Omental fat pad (tissue), 4 donors: ENCODE results near the gene PUS10. TPM values are rescaled to one million over a fixed set of nuclear protein-coding genes. Genes with fewer than 3 reads are reported as not detected.
"Not testable (repeated sequence)": the region's sequence is repeated elsewhere in the genome, so short reads cannot be mapped to it uniquely, and the experiment has no call there.

Experiments used
- ATAC-seq: fragments of 150-250 bp; one replicate; pipeline ENCODE4 v1.9.1; 2016; ENCODE audit warnings: mild to moderate bottlenecking, moderate library complexity; ENCODE audit not compliant: low FRiP score
- DNase-seq: peaks from one replicate; pipeline ENCODE4 v3.0.0-alpha.2; 2019; ENCODE audit warnings: low spot score
- total RNA-seq, 4 donors: library from RNA; depleted of rRNA; stranded (reverse); fragments of >200 nt; gene quantifications; one replicate each; pipeline ENCODE4 v1.1.0, GENCODE V29; 2016
- TF ChIP-seq, protein P1 (sequence below), 3 donors: fragments of 450-650 bp; IDR thresholded peaks; one replicate each; pipeline ENCODE4 v1.5.1; 2016 to 2017; ENCODE audit warnings: antibody characterized with exemption in 3 of 3, mild to moderate bottlenecking in 3 of 3, moderate library complexity in 2 of 3

The PUS10 gene
- total RNA-seq, 4 donors from 2014 or later, result 2.9 to 6.1 (median 4.7) TPM

DNA sequence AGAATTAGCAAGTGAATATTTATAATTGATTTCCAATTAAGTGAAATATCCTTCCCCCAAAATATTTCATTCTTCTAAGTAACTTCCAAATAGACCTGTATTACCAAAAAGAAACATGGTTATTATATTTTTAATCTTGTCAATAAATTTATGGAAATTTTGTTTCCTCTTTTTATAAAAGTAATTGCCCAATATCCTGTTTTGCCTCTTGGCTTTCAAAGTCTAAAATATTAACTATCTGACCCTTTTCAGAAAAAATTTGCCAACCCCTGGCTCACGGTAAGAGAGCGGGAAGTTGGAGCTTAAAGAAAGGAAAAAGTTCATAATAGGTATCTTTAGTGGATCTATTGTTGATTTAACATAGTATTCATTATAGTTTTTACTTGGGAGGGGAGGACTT is 27.2 kb upstream of the PUS10 start:
- DNase-seq (no peak), ATAC-seq (no peak)

DNA sequence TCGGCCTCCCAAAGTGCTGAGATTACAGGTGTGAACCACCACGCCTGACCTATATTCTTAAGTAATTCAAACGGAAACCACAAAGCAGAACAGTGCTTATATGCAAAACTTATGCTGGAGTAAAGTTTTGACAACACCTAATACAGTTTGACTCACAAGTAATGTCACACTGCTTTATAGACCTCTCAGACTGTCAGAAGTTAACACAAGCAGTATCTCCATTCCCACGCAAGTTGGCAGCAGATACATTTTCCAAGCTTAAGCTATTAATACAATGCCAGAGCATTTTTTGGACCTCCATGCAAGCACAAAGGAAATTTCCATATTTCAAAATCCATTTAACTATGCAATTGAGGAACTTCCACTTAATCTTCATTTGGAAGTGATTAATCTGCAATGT is 26.6 kb upstream of the PUS10 start:
- ATAC-seq, result peak; percentile 41
- TF ChIP-seq, protein P1, sequence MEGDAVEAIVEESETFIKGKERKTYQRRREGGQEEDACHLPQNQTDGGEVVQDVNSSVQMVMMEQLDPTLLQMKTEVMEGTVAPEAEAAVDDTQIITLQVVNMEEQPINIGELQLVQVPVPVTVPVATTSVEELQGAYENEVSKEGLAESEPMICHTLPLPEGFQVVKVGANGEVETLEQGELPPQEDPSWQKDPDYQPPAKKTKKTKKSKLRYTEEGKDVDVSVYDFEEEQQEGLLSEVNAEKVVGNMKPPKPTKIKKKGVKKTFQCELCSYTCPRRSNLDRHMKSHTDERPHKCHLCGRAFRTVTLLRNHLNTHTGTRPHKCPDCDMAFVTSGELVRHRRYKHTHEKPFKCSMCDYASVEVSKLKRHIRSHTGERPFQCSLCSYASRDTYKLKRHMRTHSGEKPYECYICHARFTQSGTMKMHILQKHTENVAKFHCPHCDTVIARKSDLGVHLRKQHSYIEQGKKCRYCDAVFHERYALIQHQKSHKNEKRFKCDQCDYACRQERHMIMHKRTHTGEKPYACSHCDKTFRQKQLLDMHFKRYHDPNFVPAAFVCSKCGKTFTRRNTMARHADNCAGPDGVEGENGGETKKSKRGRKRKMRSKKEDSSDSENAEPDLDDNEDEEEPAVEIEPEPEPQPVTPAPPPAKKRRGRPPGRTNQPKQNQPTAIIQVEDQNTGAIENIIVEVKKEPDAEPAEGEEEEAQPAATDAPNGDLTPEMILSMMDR (IDR thresholded peaks at IDR 0.05), result no peak
- no peak for DNase-seq

More for the DNA sequence above, 27.2 kb upstream of the PUS10 start:
- TF ChIP-seq, protein P1 (IDR thresholded peaks at IDR 0.05), result no peak

DNA sequence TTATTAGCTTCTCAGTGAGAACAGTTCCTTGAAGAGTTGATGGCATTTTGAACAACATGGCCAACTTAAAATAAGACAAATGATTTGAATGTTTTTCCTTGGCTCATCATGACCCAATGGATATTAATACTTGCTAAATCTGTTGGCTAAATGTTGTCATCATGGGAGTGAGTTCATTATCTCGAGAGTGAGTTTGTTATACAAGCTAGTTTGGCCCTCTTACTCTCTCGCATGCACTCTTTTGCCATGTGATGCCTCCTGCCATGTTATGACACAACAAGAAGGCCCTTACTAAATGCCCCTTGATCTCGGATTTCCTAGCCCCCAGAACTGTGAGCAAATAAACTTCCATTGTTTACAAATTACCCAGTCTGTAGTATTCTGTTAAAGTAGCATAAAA is 24.8 kb upstream of the PUS10 start:
- TF ChIP-seq, protein P1 (IDR thresholded peaks at IDR 0.05), result no peak
- ATAC-seq, result no peak

DNA sequence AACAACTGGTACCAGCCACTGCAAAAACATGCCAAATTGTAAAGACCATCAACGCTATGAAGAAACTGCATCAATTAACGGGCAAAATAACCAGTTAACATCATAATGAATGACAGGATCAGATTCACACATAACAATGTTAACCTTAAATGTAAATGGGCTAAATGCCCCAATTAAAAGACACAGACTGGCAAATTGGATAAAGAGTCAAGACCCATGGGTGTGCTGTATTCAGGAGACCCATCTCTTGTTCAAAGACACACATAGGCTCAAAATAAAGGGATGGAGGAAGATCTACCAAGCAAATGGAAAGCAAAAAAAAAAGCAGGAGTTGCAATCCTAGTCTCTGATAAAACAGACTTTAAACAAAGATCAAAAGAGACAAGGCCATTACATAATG is 18.6 kb upstream of the PUS10 start:
- not testable (repeated sequence) for ATAC-seq, DNase-seq

More for the DNA sequence above, 24.8 kb upstream of the PUS10 start:
- DNase-seq, result no peak

DNA sequence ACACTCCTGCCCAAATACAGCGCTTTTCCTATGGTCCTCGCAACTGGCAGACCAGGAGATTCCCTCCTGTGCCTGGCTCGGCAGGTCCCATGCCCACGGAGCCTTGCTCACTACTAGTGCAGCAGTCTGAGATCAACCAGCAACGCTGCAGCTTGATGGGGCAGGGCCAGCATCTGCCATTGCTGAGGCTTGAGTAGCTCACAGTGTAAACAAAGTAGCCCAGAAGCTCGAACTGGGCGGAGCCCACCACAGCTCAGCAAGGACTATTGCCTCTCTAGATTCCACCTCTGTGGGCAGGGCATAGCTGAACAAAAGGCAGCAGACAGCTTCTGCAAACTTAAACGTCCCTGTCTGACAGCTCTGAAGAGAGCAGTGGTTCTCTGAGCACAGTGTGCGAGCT is 16.5 kb upstream of the PUS10 start:
- not testable (repeated sequence) for ATAC-seq, DNase-seq

DNA sequence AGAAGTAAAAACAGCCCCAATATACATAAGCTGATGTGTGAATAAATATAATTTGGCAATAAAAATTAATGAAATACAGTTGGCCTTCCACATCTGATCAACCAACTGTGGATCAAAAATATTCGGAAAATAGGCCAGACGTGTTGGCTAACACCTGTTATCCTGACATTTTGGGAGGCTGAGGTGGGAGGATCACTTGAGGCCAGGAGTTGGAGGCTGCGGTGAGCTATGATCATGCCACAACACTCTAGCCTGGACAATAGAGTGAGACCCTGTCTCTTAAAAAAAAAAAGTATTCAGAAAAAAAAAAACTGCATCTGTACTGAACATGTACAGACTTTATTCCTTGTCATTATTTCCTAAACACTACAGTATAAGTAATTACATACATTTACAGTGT is 11.5 kb upstream of the PUS10 start:
- ATAC-seq (no peak), DNase-seq (no peak)
- TF ChIP-seq, protein P1 (IDR thresholded peaks at IDR 0.05), result no peak

DNA sequence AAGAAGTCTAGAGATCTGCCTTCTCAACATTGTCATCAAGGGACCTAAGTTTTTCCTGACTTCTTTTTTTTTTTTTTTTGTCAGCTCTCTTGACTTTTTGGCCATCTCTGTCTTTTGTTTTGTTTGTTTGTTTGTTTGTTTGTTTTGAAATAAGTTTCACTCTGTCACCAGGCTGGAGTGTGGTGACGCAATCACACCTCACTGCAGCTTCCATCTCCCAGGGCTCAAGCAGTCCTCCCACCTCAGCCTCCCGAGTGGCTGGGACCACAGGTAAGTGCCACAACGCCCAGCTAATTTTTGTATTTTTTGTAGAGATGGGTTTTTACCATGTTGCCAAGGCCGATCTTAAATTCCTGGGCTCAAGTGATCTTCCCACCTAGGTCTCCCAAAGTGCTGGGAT is 5.6 kb upstream of the PUS10 start:
- TF ChIP-seq, protein P1 (IDR thresholded peaks at IDR 0.05), result no peak
- ATAC-seq (no peak), DNase-seq (no peak)

DNA sequence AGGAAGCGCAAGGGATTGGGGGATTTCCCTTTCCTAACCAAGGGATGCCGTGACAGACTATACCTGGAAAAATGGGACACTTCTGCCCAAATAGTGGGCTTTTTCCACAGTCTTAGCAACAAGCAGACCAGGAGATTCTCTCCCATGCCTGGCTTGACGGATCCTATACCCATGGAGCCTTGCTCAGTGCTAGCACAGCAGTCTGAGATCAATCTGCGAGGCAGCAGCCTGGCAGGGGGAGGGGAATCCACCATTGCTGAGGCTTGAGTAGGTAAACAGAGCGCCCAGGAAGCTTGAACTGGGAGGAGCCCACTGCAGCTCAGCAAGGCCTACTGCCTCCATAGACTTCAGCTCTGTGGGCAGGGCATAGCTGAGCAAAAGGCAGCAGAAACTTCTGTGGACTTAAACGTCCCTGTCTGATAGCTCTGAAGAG is 3.2 kb upstream of the PUS10 start:
- ATAC-seq, result no peak
- no peak for DNase-seq
- TF ChIP-seq, protein P1 (IDR thresholded peaks at IDR 0.05), result no peak
